PC-9 (cell line): ENCODE measurements around the gene RUFY3. TPM values are rescaled to one million over a fixed set of nuclear protein-coding genes. Genes with fewer than 3 reads are reported as not detected.

Source experiments
- BruUV-seq: library from RNA; stranded (reverse); fragments of 400-500 nt; replicated peaks from 2 replicates; lab custom pipeline; 2021; lab: Mats Ljungman, UMichigan
- CTCF ChIA-PET: fragments of 300-600 bp; sonication (Branson Sonifier 250); formaldehyde crosslinking; loops from one replicate; lab custom pipeline; 2022; ENCODE audit warnings: antibody characterized with exemption; lab: Charles Lee
- POLR2A ChIA-PET: fragments of 300-600 bp; sonication (Branson Sonifier 250); formaldehyde crosslinking; loops from one replicate; lab custom pipeline; 2022; ENCODE audit warnings: antibody characterized with exemption; ENCODE audit not compliant: unreplicated experiment; lab: Charles Lee
- DNase-seq, 2 experiments: peaks; one replicate each; pipeline versions ENCODE4 v3.0.0 to v3.0.0-alpha.2; 2015 to 2022; ENCODE audit warnings: mixed read lengths in 1 of 2
- H2AFZ ChIP-seq: fragments of 200-600 bp; sonication (generic); 2 replicates; pipeline ENCODE4 v1.8.1; 2017; ENCODE audit warnings: antibody characterized with exemption
- H3F3A ChIP-seq: fragments of 200-600 bp; sonication (generic); 2 replicates; pipeline ENCODE4 v1.8.1; 2017; ENCODE audit warnings: antibody characterized with exemption, mild to moderate bottlenecking, low read depth; ENCODE audit not compliant: insufficient read depth
- H3K27ac ChIP-seq: fragments of 200-600 bp; sonication (generic); 2 replicates; pipeline ENCODE4 v1.6.1; 2016; ENCODE audit warnings: mixed run types
- H3K27me3 ChIP-seq: fragments of 200-600 bp; sonication (generic); 2 replicates; pipeline ENCODE4 v1.6.1; 2016; ENCODE audit warnings: low read depth, mixed run types; ENCODE audit not compliant: insufficient read depth
- H3K36me3 ChIP-seq: fragments of 200-600 bp; sonication (generic); 2 replicates; pipeline ENCODE4 v1.6.1; 2016; ENCODE audit warnings: low read depth, mixed run types
- H3K4me1 ChIP-seq: fragments of 200-600 bp; sonication (generic); replicated peaks from 2 replicates; pipeline ENCODE4 v1.6.1; 2016; ENCODE audit warnings: mixed run types; ENCODE audit not compliant: insufficient read depth
- H3K4me2 ChIP-seq: fragments of 200-600 bp; sonication (generic); 2 replicates; pipeline ENCODE4 v1.6.1; 2017; ENCODE audit warnings: mixed run types
- H3K4me3 ChIP-seq: fragments of 200-600 bp; sonication (generic); 2 replicates; pipeline ENCODE4 v1.6.1; 2016; ENCODE audit warnings: mixed run types
- H3K79me2 ChIP-seq: fragments of 200-600 bp; sonication (generic); 2 replicates; pipeline ENCODE4 v1.6.1; 2017; ENCODE audit warnings: low read depth, mixed run types
- H3K9me2 ChIP-seq: fragments of 200-600 bp; sonication (generic); 2 replicates; pipeline ENCODE4 v1.8.1; 2017; ENCODE audit warnings: mild to moderate bottlenecking; ENCODE audit not compliant: insufficient read depth
- H3K9me3 ChIP-seq: fragments of 200-600 bp; sonication (generic); 2 replicates; pipeline ENCODE4 v1.8.1; 2016; ENCODE audit warnings: low read depth; ENCODE audit not compliant: insufficient read depth
- H4K20me1 ChIP-seq: fragments of 200-600 bp; sonication (generic); 2 replicates; pipeline ENCODE4 v1.8.1; 2017; ENCODE audit not compliant: insufficient read depth
- CTCF ChIP-seq: fragments of 200-600 bp; sonication (generic); conservative IDR thresholded peaks from 2 replicates; pipeline ENCODE4 v1.6.1; 2017; ENCODE audit warnings: mixed run types, antibody characterized with exemption, mild to moderate bottlenecking, moderate library complexity
- EZH2 ChIP-seq: fragments of 200-600 bp; sonication (generic); IDR thresholded peaks from 2 replicates; pipeline ENCODE4 v1.8.0; 2017; ENCODE audit warnings: antibody characterized with exemption, low read depth
- intact Hi-C: fragments of 100-400 bp; cut with micrococcal nuclease; formaldehyde crosslinking; loops from one replicate; pipeline ENCODE4 v1.10.0; 2022; ENCODE audit not compliant: unreplicated experiment
- total RNA-seq: library from RNA; stranded (reverse); gene quantifications from 2 replicates; pipeline ENCODE4 v1.2.3, GENCODE V29; 2021

RUFY3 gene
- total RNA-seq, 1 experiment from 2014 or later, result 23.6 TPM

GRCh38 chr4:70787496-70787895 is 65.7 kb downstream of the RUFY3 start:
- Histone ChIP-seq H3K36me3 (no peaks in the 10 kb centered on the region), H3K79me2 (no peaks in the 10 kb centered on the region), H3K4me1 (no peaks in the 10 kb centered on the region), H2AFZ (no peak overlapping the region), H4K20me1 (no peaks in the 10 kb centered on the region), H3F3A (no peaks in the 10 kb centered on the region), H3K27me3 (no peaks in the 10 kb centered on the region), H3K4me2 (no peak overlapping the region), H3K4me3 (no peak overlapping the region), H3K9me3 (no peaks in the 10 kb centered on the region), H3K27ac (no peak overlapping the region), H3K9me2 (no peaks in the 10 kb centered on the region)
- TF ChIP-seq EZH2 (no peak), CTCF (no peak)
- no peak for DNase-seq
- BruUV-seq, result no TSS peak
- intact Hi-C loops, result no loop called here
- CTCF ChIA-PET, result no interaction called here
- POLR2A ChIA-PET, result no interaction called here

- no peaks in the 10 kb centered on the region for H3K9me3 ChIP-seq
- H3K4me1 ChIP-seq, result no peaks in the 10 kb centered on the region
- H3K79me2 ChIP-seq, result no peaks in the 10 kb centered on the region
- no peak overlapping the region for H2AFZ ChIP-seq
- ChIA-PET CTCF (interaction anchor here (0.7 kb wide), 1 partner anchor 221 kb away, joined by 3 read pairs; no protein-coding TSS in a partner anchor), POLR2A (no interaction called here)
- H3K4me3 ChIP-seq, result no peak overlapping the region
- no peaks in the 10 kb centered on the region for H3K9me2 ChIP-seq
- no TSS peak for BruUV-seq
- intact Hi-C loops, result no loop called here
- no peak overlapping the region for H3K27ac ChIP-seq
- no peaks in the 10 kb centered on the region for H3K27me3 ChIP-seq
- no peaks in the 10 kb centered on the region for H3F3A ChIP-seq
- no peak overlapping the region for H3K4me2 ChIP-seq
- TF ChIP-seq EZH2, result no peak
- TF ChIP-seq CTCF, result no peak
- H4K20me1 ChIP-seq, result no peaks in the 10 kb centered on the region
- no peaks in the 10 kb centered on the region for H3K36me3 ChIP-seq
- no peak for DNase-seq
Observed at GRCh38 chr4:70788733-70789132, 67.0 kb downstream of the RUFY3 start.

GRCh38 chr4:70793626-70794025 is 71.9 kb downstream of the RUFY3 start:
- Histone ChIP-seq H3K27me3 (no peaks in the 10 kb centered on the region), H3K79me2 (no peaks in the 10 kb centered on the region), H3K4me2 (no peak overlapping the region), H3F3A (no peaks in the 10 kb centered on the region), H4K20me1 (no peaks in the 10 kb centered on the region), H3K9me2 (no peaks in the 10 kb centered on the region), H3K36me3 (no peaks in the 10 kb centered on the region), H3K9me3 (no peaks in the 10 kb centered on the region), H3K4me3 (no peak overlapping the region), H3K4me1 (no peaks in the 10 kb centered on the region), H2AFZ (no peak overlapping the region), H3K27ac (no peak overlapping the region)
- CTCF ChIA-PET, result no interaction called here
- POLR2A ChIA-PET, result no interaction called here
- DNase-seq, result no peak
- no TSS peak for BruUV-seq
- intact Hi-C loops, result no loop called here
- TF ChIP-seq EZH2 (no peak), CTCF (no peak)
